ENCODE measurements around the gene OSBP2.

OSBP2 gene

DNA sequence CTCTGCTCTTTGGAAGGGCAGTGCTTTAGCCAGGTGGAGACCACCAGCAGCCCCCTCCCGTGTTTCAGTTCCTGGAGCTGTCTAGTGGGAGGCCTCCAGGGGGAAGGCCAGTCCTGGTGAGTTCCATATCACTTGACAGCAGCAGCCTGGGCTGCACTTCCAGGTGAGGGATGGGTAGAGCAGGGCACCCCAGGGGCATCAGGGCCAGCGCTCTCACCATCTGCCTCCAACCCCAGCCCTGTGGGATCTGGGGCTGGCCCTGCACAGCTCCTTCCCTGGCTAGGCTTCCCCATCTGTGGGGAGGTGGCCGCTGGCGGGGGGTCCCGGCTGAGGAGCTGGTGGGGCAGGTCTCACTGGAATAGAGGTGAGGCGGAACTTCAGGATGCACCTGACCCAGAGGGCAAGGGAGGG, 213.4 kb downstream of the OSBP2 start:
- H3K9ac ChIP-seq (ENCODE audit: low read length) = no peak overlapping the region
- H3K36me3 ChIP-seq (ENCODE audit: control insufficient read depth in 1 of 2, insufficient read depth in 2 of 2, low read depth in 1 of 2, low read length in 2 of 2) = peaks cover 19 to 20% of the 10 kb centered on the region in 2 experiments
- no peak overlapping the region for H3K23ac ChIP-seq (ENCODE audit: low read length in 2 of 2)
- 90% methylated on average over 6 of the region's 6 CpGs for WGBS
- no peak overlapping the region for H3K4me3 ChIP-seq (ENCODE audit: insufficient read depth in 1 of 2, low read depth in 1 of 2, low read length in 2 of 2)
- no peak overlapping the region for H3K18ac ChIP-seq (ENCODE audit: low read depth in 1 of 2, low read length in 2 of 2)
- H2BK12ac ChIP-seq (ENCODE audit: low read length in 2 of 2) = no peak overlapping the region
- no peak overlapping the region for H2AFZ ChIP-seq (ENCODE audit: low read depth, low read length)
- DNase-seq = no peak
- no peaks in the 10 kb centered on the region for H3K9me3 ChIP-seq (ENCODE audit: control insufficient read depth, low read length)
- no peaks in the 10 kb centered on the region for H3K4me1 ChIP-seq (ENCODE audit: control insufficient read depth, insufficient read depth, low read depth, low read length)
- no peak overlapping the region for H4K91ac ChIP-seq (ENCODE audit: low read length)
- H3K27me3 ChIP-seq (ENCODE audit: control insufficient read depth in 1 of 2, insufficient read depth in 1 of 2, low read length in 2 of 2) = no peaks in the 10 kb centered on the region
- no peaks in the 10 kb centered on the region for H3K79me1 ChIP-seq (replicated peaks; ENCODE audit: low read length, poor library complexity, severe bottlenecking)
- no peak overlapping the region for H3K27ac ChIP-seq (ENCODE audit: low read length, poor library complexity, severe bottlenecking)
- H3K4me2 ChIP-seq (ENCODE audit: low read length, poor library complexity, severe bottlenecking) = no peak overlapping the region
- H2BK120ac ChIP-seq (ENCODE audit: low read depth, low read length) = no peak overlapping the region
- no peak overlapping the region for H3K4ac ChIP-seq (ENCODE audit: low read depth in 1 of 2, low read length in 2 of 2)
- H4K8ac ChIP-seq (ENCODE audit: low read length) = no peak overlapping the region
- no peak overlapping the region for H3K14ac ChIP-seq (ENCODE audit: low read length in 2 of 2)
- H2BK15ac ChIP-seq (ENCODE audit: low read depth, poor library complexity, severe bottlenecking) = no peak overlapping the region
- no peak overlapping the region for H2BK5ac ChIP-seq (ENCODE audit: low read depth, low read length, poor library complexity, severe bottlenecking)
- H2AK5ac ChIP-seq (ENCODE audit: low read length, severe bottlenecking) = no peak overlapping the region

GRCh38 chr22:30909306-30909705, 214.6 kb downstream of the OSBP2 start:
- 97% methylated on average over 4 of the region's 5 CpGs for WGBS
- H3K14ac ChIP-seq (ENCODE audit: low read length in 2 of 2) = no peak overlapping the region
- no peak overlapping the region for H2BK120ac ChIP-seq (ENCODE audit: low read depth, low read length)
- peaks cover 10 to 12% of the 10 kb centered on the region in 2 experiments for H3K36me3 ChIP-seq (ENCODE audit: control insufficient read depth in 1 of 2, insufficient read depth in 2 of 2, low read depth in 1 of 2, low read length in 2 of 2)
- no peak overlapping the region for H3K23ac ChIP-seq (ENCODE audit: low read length in 2 of 2)
- H3K4me1 ChIP-seq (ENCODE audit: control insufficient read depth, insufficient read depth, low read depth, low read length) = no peaks in the 10 kb centered on the region
- no peak overlapping the region for H4K91ac ChIP-seq (ENCODE audit: low read length)
- H2BK5ac ChIP-seq (ENCODE audit: low read depth, low read length, poor library complexity, severe bottlenecking) = no peak overlapping the region
- H3K4me3 ChIP-seq (ENCODE audit: insufficient read depth in 1 of 2, low read depth in 1 of 2, low read length in 2 of 2) = no peak overlapping the region
- H3K79me1 ChIP-seq (replicated peaks; ENCODE audit: low read length, poor library complexity, severe bottlenecking) = no peaks in the 10 kb centered on the region
- H2BK12ac ChIP-seq (ENCODE audit: low read length in 2 of 2) = no peak overlapping the region
- H3K9ac ChIP-seq (ENCODE audit: low read length) = no peak overlapping the region
- no peak overlapping the region for H2BK15ac ChIP-seq (ENCODE audit: low read depth, poor library complexity, severe bottlenecking)
- no peak overlapping the region for H2AFZ ChIP-seq (ENCODE audit: low read depth, low read length)
- H3K27ac ChIP-seq (ENCODE audit: low read length, poor library complexity, severe bottlenecking) = no peak overlapping the region
- H3K18ac ChIP-seq (ENCODE audit: low read depth in 1 of 2, low read length in 2 of 2) = no peak overlapping the region
- H3K4me2 ChIP-seq (ENCODE audit: low read length, poor library complexity, severe bottlenecking) = no peak overlapping the region
- no peak for DNase-seq
- no peaks in the 10 kb centered on the region for H3K9me3 ChIP-seq (ENCODE audit: control insufficient read depth, low read length)
- no peaks in the 10 kb centered on the region for H3K27me3 ChIP-seq (ENCODE audit: control insufficient read depth in 1 of 2, insufficient read depth in 1 of 2, low read length in 2 of 2)
- H4K8ac ChIP-seq (ENCODE audit: low read length) = no peak overlapping the region
- H3K4ac ChIP-seq (ENCODE audit: low read depth in 1 of 2, low read length in 2 of 2) = no peak overlapping the region
- no peak overlapping the region for H2AK5ac ChIP-seq (ENCODE audit: low read length, severe bottlenecking)

DNA sequence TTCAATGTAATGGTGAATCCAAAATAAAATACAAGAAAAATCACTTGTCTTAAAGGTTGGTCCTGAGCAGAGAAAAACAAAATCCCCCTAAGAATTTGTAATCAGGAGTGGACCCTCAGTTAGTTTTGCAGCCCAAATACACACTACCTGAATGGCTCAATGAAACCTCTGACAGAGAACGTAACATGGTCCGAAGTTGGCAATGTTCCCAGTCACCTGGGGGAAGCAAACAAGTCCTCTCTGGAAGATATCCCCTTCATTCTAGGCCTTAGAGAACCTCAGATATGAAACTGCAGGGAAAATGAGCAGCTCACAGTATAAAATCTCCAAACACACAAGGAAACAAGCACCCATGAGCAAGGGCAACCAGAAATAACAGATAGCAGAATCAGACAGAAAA, 215.7 kb downstream of the OSBP2 start:
- no peak overlapping the region for H3K4me3 ChIP-seq (ENCODE audit: insufficient read depth in 1 of 2, low read depth in 1 of 2, low read length in 2 of 2)
- no peak overlapping the region for H3K23ac ChIP-seq (ENCODE audit: low read length in 2 of 2)
- H2AFZ ChIP-seq (ENCODE audit: low read depth, low read length) = no peak overlapping the region
- H2BK120ac ChIP-seq (ENCODE audit: low read depth, low read length) = no peak overlapping the region
- no peak overlapping the region for H3K4ac ChIP-seq (ENCODE audit: low read depth in 1 of 2, low read length in 2 of 2)
- no peak overlapping the region for H3K4me2 ChIP-seq (ENCODE audit: low read length, poor library complexity, severe bottlenecking)
- peaks cover 9 to 12% of the 10 kb centered on the region in 2 experiments for H3K36me3 ChIP-seq (ENCODE audit: control insufficient read depth in 1 of 2, insufficient read depth in 2 of 2, low read depth in 1 of 2, low read length in 2 of 2)
- H3K27ac ChIP-seq (ENCODE audit: low read length, poor library complexity, severe bottlenecking) = no peak overlapping the region
- no peak overlapping the region for H2BK12ac ChIP-seq (ENCODE audit: low read length in 2 of 2)
- no peak overlapping the region for H4K91ac ChIP-seq (ENCODE audit: low read length)
- no peak for DNase-seq
- no peaks in the 10 kb centered on the region for H3K27me3 ChIP-seq (ENCODE audit: control insufficient read depth in 1 of 2, insufficient read depth in 1 of 2, low read length in 2 of 2)
- no peak overlapping the region for H3K9ac ChIP-seq (ENCODE audit: low read length)
- no peak overlapping the region for H2BK5ac ChIP-seq (ENCODE audit: low read depth, low read length, poor library complexity, severe bottlenecking)
- H2AK5ac ChIP-seq (ENCODE audit: low read length, severe bottlenecking) = no peak overlapping the region
- no peaks in the 10 kb centered on the region for H3K4me1 ChIP-seq (ENCODE audit: control insufficient read depth, insufficient read depth, low read depth, low read length)
- H4K8ac ChIP-seq (ENCODE audit: low read length) = no peak overlapping the region
- 87% methylated on average over 2 of the region's 2 CpGs for WGBS
- no peak overlapping the region for H2BK15ac ChIP-seq (ENCODE audit: low read depth, poor library complexity, severe bottlenecking)
- no peak overlapping the region for H3K14ac ChIP-seq (ENCODE audit: low read length in 2 of 2)
- H3K79me1 ChIP-seq (replicated peaks; ENCODE audit: low read length, poor library complexity, severe bottlenecking) = no peaks in the 10 kb centered on the region
- no peak overlapping the region for H3K18ac ChIP-seq (ENCODE audit: low read depth in 1 of 2, low read length in 2 of 2)
- H3K9me3 ChIP-seq (ENCODE audit: control insufficient read depth, low read length) = peaks cover 5% of the 10 kb centered on the region

DNA sequence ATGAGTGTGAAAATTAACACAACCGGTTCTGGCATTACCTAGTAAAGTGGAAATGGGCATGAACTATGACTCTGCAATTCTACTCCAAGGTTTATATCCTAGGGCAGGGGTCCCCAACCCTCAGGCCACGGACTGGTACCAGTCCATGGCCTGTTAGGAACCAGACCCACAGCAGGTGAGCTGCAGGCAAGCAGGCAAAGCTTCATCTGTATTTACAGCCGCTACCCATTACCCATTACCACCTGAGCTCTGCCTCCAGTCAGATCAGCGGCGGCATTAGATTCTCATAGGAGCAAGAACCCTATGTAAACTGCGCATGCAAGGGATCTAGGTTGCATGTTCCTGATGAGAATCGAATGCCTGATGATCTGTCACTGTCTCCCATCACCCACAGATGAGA, 224.1 kb downstream of the OSBP2 start:
- WGBS = 85% methylated on average over 7 of the region's 7 CpGs
- Histone ChIP-seq H2AFZ (ENCODE audit: low read depth, low read length) (no peak overlapping the region), H3K4me2 (ENCODE audit: low read length, poor library complexity, severe bottlenecking) (no peak overlapping the region), H3K4me3 (ENCODE audit: insufficient read depth in 1 of 2, low read depth in 1 of 2, low read length in 2 of 2) (no peak overlapping the region), H3K23ac (ENCODE audit: low read length in 2 of 2) (no peak overlapping the region), H2BK15ac (ENCODE audit: low read depth, poor library complexity, severe bottlenecking) (no peak overlapping the region), H3K4ac (ENCODE audit: low read depth in 1 of 2, low read length in 2 of 2) (no peak overlapping the region), H3K9me3 (ENCODE audit: control insufficient read depth, low read length) (peaks cover 11% of the 10 kb centered on the region), H4K91ac (ENCODE audit: low read length) (no peak overlapping the region), H3K18ac (ENCODE audit: low read depth in 1 of 2, low read length in 2 of 2) (no peak overlapping the region), H4K8ac (ENCODE audit: low read length) (no peak overlapping the region), H3K4me1 (ENCODE audit: control insufficient read depth, insufficient read depth, low read depth, low read length) (no peaks in the 10 kb centered on the region), H3K27me3 (ENCODE audit: control insufficient read depth in 1 of 2, insufficient read depth in 1 of 2, low read length in 2 of 2) (no peaks in the 10 kb centered on the region), H3K14ac (ENCODE audit: low read length in 2 of 2) (no peak overlapping the region), H2AK5ac (ENCODE audit: low read length, severe bottlenecking) (no peak overlapping the region), H2BK5ac (ENCODE audit: low read depth, low read length, poor library complexity, severe bottlenecking) (no peak overlapping the region), H3K9ac (ENCODE audit: low read length) (no peak overlapping the region), H3K36me3 (ENCODE audit: control insufficient read depth in 1 of 2, insufficient read depth in 2 of 2, low read depth in 1 of 2, low read length in 2 of 2) (peaks cover 3 to 8% of the 10 kb centered on the region in 2 experiments), H2BK12ac (ENCODE audit: low read length in 2 of 2) (no peak overlapping the region), H2BK120ac (ENCODE audit: low read depth, low read length) (no peak overlapping the region), H3K79me1 (replicated peaks; ENCODE audit: low read length, poor library complexity, severe bottlenecking) (no peaks in the 10 kb centered on the region), H3K27ac (ENCODE audit: low read length, poor library complexity, severe bottlenecking) (no peak overlapping the region)
- no peak for DNase-seq
